HG02943 (cell line): ENCODE measurements around the gene DUOXA1.
"Not testable (repeated sequence)": the region's sequence is repeated elsewhere in the genome, so short reads cannot be mapped to it uniquely, and the experiment has no call there.

ENCODE experiments used
- ATAC-seq: cut with Tn5 transposase; IDR thresholded peaks from one replicate; pipeline ENCODE4 v1.9.1; 2021; ENCODE audit warnings: mild to moderate bottlenecking, low read depth, moderate library complexity; ENCODE audit not compliant: unreplicated experiment

The DUOXA1 gene

DNA sequence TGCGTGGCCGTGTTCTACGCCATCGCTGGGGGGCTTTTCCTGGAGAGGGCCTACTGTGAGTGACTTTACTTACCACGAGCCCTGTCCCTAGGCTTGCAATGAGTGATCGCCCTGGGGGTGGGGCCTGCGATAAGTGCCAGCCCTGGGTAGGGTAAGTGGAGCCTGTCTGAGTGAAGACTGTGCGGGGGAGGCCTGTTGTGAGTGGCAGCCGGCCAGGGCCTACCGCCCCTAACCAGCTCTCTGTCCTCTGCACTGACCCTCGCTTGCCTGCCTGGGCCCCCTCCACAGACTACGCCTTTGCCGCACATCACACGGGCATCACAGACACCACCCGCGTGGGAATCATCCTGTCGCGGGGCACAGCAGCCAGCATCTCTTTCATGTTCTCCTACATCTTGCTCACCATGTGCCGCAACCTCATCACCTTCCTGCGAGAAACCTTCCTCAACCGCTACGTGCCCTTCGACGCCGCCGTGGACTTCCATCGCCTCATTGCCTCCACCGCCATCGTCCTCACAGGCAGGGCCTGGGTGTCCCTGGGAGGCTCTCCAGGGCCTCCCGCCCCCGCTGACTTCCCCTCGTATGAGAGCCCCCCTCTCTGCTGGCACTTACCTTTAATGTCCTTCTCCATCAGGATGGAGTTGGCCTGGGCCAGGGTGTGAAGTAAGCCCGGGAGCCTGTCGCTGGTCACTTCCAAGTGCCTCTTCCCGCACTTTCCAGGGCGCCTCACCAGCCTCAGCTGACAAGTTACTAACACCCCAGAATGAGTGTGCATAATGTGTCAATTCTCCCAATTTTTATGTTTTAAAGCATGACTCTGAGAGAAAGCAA lies 22.5 kb upstream of the DUOXA1 start:
- no peak for ATAC-seq

DNA sequence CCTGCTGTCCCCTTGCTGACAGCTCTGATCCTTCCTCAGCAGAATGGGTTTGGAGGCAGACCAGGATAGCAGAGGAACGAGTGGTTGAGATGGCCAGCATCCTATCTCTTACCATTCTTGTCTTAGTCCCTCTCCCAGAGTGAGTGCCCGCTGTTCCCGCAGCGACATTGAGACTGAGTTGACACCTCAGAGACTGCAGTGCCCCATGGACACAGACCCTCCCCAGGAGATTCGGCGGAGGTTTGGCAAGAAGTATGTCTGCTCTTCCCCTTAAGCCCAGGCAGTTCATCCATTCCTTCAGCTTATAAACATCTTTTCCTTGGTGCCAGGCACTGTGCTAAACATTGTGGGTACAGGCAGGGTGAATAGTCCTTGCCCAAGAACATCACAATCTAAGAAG lies 21.3 kb upstream of the DUOXA1 start:
- no peak for ATAC-seq

DNA sequence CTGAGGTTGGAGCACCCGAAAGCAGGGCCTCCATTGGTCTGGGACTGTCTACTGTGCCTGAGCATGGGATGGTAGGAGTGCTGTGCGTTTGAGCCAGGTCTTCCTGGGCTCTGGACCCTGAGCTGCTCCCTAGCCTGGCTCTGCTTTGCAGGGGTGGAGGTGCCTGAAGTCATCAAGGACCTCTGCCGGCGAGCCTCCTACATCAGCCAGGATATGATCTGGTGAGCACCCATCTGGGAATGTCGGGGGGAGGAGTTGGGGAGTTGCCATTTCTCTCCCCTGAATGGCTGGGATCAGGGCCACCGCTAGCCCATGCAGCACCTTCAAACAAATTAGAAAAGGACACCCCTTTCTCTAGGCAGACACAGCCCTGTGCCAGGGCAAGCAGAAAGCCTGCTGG lies 20.8 kb upstream of the DUOXA1 start:
- ATAC-seq = no peak

DNA sequence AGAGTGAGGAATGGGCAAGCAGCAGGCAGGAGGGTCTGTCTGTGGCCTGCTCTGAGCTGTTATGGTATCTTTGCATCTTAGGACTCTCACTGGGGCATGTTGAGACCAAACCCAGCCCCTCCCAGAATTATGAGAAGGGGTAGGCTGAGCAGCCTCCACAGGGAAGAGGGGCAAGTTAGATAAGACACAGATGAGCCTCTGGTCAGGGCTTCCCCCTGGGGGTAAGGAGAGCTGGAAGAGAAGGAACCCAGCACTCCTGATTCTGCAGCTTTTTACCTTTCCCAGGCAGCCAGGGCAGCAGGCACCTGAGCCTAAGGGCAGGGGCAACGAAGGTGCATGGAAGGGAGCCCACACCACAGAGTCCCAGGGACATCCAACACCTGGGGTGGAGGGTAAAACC lies 19.4 kb upstream of the DUOXA1 start:
- ATAC-seq = no peak

DNA sequence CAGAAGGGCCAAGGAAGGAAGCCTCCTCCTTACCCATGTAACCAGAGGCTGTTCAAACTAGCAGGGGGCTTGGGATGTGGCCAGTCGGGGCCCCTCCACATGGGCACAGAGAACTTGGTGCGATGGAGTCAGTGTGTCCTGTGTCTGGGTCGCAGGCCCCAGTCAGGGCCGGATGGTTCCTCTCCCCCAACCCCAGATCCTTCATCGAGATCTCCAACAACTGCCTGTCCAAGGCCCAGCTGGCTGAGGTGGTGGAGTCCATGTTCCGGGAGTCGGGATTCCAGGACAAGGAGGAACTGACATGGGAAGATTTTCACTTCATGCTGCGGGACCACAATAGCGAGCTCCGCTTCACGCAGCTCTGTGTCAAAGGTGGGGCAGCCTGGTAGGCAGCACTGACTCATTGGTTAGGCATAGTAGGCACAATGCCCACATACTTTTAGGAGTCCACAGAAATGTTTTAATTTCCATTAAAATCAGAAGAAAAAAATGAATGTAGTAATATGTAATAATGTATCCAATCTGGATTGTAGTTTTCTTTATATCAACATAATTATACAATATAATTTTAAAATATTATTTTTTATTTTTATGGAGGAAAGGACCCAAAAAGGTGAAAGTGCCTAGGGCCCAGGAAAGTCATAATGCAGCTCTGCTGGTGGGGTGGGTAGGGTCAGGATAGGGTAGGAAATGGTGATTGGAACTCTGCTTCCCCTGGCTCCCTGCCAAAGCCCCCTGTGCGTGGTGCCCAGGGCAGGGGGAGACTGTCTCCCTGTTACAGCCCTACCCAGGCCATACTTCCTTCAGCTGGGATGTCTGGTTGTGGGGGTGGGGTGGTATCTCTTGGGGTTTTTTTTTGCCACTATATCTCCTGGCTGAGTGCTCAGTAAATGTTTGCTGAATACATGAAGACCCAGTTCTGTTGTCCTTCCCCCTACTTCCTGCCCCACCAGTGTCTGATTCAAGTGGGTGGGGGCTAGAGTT lies 18.7 kb upstream of the DUOXA1 start:
- no peak for ATAC-seq

DNA sequence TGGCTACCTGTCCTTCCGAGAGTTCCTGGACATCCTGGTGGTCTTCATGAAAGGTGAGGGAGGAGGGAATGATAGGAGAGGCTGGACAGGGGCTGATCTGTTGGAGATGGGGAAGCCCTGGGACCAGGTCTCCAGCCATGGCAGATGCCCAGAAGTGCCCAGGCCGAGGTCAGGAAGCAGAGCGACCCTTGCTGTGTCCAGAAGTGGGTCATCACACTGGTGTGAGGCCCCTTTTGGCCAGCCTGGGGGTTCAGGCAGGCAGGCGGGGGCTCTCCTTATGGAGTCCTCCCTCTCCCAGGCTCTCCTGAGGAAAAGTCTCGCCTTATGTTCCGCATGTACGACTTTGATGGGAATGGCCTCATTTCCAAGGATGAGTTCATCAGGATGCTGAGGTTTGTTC lies 17.9 kb upstream of the DUOXA1 start:
- ATAC-seq = no peak

DNA sequence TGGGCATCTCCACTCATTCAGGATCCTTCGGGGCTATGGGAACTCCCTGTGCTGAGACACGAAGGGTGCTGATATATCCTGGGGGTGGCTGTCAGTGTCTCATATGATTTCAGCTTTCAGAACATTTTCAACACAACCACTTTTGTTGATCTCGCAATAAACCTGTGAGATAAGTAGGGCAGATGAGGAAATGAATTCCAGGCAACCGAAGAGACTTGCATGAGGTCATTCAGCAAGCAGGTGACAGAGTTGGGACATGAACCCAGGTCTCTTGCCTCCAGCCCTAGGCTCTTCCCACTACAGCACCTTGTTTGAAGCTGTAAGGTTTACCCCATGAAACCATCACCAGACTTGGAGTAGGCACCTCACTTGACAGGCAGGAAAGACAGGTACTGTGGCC lies 16.7 kb upstream of the DUOXA1 start:
- no peak for ATAC-seq

GRCh38 chr15:45144775-45145174 lies 15.1 kb upstream of the DUOXA1 start:
- no peak for ATAC-seq

DNA sequence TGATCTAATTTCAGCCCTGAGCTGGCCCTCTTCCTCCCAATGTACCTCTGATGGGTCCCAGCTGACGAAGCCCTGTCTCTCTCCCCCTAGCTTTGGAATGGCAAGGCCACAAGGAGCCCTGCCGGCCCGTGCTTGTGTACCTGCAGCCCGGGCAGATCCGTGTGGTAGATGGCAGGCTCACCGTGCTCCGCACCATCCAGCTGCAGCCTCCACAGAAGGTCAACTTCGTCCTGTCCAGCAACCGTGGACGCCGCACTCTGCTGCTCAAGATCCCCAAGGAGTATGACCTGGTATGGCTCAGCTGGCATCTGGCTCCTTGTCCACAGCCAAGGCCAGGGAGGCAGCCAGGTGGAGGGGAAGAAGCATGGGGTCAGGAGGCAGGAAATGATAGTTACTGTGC lies 14.3 kb upstream of the DUOXA1 start:
- ATAC-seq = no peak

DNA sequence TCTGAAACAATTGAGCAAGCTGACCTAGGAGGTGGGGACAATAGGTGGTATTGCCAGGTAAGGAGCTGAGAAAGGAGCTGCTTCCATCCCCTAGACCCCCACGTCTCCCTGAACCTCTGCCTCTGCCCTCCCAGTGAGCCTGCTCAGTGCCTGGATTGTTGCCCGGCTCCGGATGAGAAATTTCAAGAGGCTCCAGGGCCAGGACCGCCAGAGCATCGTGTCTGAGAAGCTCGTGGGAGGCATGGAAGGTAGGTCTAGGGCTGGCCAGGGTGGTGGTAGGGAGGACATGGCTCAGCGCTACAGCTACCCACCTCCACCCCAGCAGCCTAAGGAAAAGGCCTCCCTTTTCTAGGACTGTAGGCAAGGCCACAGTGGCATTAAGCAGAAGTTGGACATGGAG lies 13.4 kb upstream of the DUOXA1 start:
- ATAC-seq = no peak

- ATAC-seq = no peak
These were observed 11.7 kb upstream of the DUOXA1 start for GRCh38 chr15:45141386-45141785.

- ATAC-seq = no peak
These were observed 11.0 kb upstream of the DUOXA1 start for GRCh38 chr15:45140557-45141250.

DNA sequence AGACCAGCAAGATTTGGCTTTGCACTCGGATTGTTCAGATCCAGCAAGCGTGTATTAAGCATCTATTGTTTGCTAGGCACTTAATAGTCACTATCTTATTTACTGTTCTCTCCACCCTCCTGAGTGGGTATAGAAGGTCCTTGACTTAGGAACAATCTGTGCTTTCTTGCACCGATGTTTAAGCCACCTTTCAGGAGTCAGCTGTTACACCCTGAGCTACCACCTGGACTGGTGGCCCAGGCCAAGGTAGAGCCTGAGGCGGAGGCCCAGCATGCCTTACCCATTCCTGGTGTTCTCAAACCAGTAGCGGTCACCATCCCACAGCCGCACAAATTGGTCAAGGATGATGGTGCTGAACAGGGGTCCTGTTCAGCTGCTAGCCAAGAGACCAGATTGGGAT lies 10.1 kb upstream of the DUOXA1 start:
- ATAC-seq = no peak

DNA sequence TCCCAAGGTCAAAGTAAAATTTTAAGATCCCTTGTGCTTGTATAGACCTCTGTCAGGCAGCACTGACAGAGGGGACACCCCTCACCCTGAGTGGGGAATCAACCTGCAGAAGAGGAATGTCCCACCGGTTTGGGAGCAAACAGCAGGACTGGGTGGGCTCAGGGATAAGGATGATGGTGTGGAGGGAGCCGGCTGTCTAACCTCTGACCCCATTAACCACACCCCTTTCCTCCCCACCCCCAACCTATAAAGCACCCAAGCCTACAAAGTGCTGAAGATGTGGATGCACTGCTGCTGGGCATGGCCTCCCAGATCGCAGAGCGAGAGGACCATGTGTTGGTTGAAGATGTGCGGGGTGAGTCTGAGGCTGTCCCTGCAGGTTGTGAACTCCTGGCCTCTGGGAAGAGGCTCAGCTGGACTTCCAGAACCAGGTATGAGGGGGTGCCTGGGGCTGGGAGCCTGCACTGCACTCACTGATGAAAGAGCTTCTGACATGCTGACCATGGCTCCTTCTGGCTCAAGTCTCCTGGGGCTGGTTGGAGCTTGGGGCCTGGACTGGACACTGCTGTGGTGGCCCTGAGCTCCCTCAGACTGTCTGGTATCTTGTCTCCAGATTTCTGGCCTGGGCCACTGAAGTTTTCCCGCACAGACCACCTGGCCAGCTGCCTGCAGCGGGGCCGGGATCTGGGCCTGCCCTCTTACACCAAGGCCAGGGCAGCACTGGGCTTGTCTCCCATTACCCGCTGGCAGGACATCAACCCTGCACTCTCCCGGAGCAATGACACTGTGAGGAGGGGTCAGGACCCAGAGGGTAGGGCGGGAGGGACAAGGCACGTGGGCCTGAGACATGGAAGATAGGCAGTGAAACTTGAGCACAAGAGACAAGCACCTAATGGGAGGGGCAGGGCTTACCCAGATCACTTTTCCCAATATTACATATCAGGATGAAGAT lies 9.4 kb upstream of the DUOXA1 start:
- ATAC-seq = no peak

GRCh38 chr15:45137703-45138102 lies 8.0 kb upstream of the DUOXA1 start:
- ATAC-seq = no peak

DNA sequence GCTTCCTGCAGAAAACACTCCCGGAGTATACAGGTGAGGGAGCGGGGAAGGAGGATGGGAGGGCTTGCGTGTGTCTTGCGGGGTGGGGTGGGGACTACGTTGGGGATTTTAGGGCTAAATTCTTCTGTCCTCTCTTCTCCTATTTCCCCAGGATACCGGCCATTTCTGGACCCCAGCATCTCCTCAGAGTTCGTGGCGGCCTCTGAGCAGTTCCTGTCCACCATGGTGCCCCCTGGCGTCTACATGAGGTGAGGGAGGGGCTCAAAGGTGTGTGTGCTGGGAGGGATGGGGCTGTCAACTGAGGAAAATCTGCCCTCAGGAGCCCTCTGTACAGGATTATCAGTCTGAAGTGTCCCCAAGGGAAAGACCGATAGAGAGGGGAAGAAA lies 6.7 kb upstream of the DUOXA1 start:
- no peak for ATAC-seq

DNA sequence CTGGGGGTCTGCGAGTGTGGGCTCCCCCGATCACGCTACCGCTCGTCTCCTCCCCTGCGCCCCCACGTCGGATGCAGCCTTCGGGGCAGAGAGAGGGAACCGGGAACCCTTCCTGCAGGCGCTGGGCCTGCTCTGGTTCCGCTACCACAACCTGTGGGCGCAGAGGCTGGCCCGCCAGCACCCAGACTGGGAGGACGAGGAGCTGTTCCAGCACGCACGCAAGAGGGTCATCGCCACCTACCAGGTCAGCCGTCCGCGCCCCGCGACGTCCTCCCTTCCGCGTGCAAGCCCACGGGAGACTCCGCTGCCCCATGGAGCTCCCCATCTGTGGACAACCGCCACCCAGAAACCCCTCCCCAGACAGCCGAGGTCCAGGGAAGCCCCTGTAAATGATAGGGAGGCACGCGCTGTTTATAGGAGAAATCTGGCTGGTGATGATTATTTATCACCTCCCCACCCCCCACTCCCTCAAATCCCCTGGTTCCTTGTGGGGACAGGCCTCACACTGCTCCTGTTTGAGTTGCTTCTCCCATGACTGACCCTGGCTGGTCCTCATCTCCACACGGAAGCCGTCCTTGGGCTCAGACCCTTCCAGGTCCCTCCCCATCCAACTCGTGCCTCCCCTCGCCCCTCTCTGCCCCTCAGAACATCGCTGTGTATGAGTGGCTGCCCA lies 6.2 kb upstream of the DUOXA1 start:
- ATAC-seq = not testable (repeated sequence)

- no peak for ATAC-seq
These were observed 5.3 kb upstream of the DUOXA1 start for GRCh38 chr15:45134682-45135604.
